Neuron (in vitro differentiated cells): ENCODE data around the gene FER1L5.

Experiments
- H2AFZ ChIP-seq: one replicate; pipeline ENCODE4 v1.6.1; 2013; ENCODE audit warnings: low read depth, mild to moderate bottlenecking, inconsistent platforms, low read length, moderate library complexity
- H3K27me3 ChIP-seq: one replicate; pipeline ENCODE4 v1.6.1; 2013; ENCODE audit warnings: low read length; ENCODE audit not compliant: insufficient read depth
- H3K36me3 ChIP-seq: one replicate; pipeline ENCODE4 v1.6.1; 2013; ENCODE audit warnings: low read length; ENCODE audit not compliant: insufficient read depth
- H3K4me1 ChIP-seq: one replicate; pipeline ENCODE4 v1.6.1; 2013; ENCODE audit warnings: low read length; ENCODE audit not compliant: insufficient read depth
- H3K4me3 ChIP-seq: 2 replicates; pipeline ENCODE4 v1.5.1; 2013; ENCODE audit warnings: mild to moderate bottlenecking, low read length, moderate library complexity
- H3K9me3 ChIP-seq: one replicate; pipeline ENCODE4 v1.6.1; 2013; ENCODE audit warnings: low read length

FER1L5 gene

GRCh38 chr2:96669539-96670215 is 27.1 kb downstream of the FER1L5 start:
- Histone ChIP-seq H3K36me3 (no peaks in the 10 kb centered on the region), H3K9me3 (no peaks in the 10 kb centered on the region), H2AFZ (no peak overlapping the region), H3K4me3 (no peak overlapping the region), H3K27me3 (no peaks in the 10 kb centered on the region), H3K4me1 (peaks cover 3% of the 10 kb centered on the region)

- no peak overlapping the region for H3K4me3 ChIP-seq
- H3K9me3 ChIP-seq = no peaks in the 10 kb centered on the region
- H3K27me3 ChIP-seq = no peaks in the 10 kb centered on the region
- no peaks in the 10 kb centered on the region for H3K36me3 ChIP-seq
- peaks cover 5% of the 10 kb centered on the region for H3K4me1 ChIP-seq
- no peak overlapping the region for H2AFZ ChIP-seq
These were observed 37.3 kb downstream of the FER1L5 start for GRCh38 chr2:96679848-96680247.

- Histone ChIP-seq H3K9me3 (no peaks in the 10 kb centered on the region), H2AFZ (no peak overlapping the region), H3K4me1 (peaks cover 5% of the 10 kb centered on the region), H3K36me3 (no peaks in the 10 kb centered on the region), H3K27me3 (no peaks in the 10 kb centered on the region), H3K4me3 (no peak overlapping the region)
These were observed 38.1 kb downstream of the FER1L5 start for GRCh38 chr2:96680561-96681141.

- no peaks in the 10 kb centered on the region for H3K36me3 ChIP-seq
- H3K4me1 ChIP-seq = peaks cover 5% of the 10 kb centered on the region
- no peak overlapping the region for H2AFZ ChIP-seq
- H3K4me3 ChIP-seq = no peak overlapping the region
- H3K27me3 ChIP-seq = no peaks in the 10 kb centered on the region
- H3K9me3 ChIP-seq = no peaks in the 10 kb centered on the region
These were observed 39.0 kb downstream of the FER1L5 start for GRCh38 chr2:96681540-96681939.

GRCh38 chr2:96683307-96683706 is 40.7 kb downstream of the FER1L5 start:
- Histone ChIP-seq H3K4me1 (peaks cover 5% of the 10 kb centered on the region), H3K9me3 (no peaks in the 10 kb centered on the region), H3K27me3 (no peaks in the 10 kb centered on the region), H3K4me3 (no peak overlapping the region), H3K36me3 (no peaks in the 10 kb centered on the region), H2AFZ (no peak overlapping the region)

- Histone ChIP-seq H3K27me3 (no peaks in the 10 kb centered on the region), H3K4me1 (peaks cover 5% of the 10 kb centered on the region), H2AFZ (no peak overlapping the region), H3K4me3 (no peak overlapping the region), H3K36me3 (no peaks in the 10 kb centered on the region), H3K9me3 (no peaks in the 10 kb centered on the region)
These were observed 41.6 kb downstream of the FER1L5 start for GRCh38 chr2:96683972-96684820.

GRCh38 chr2:96684883-96685576 is 42.5 kb downstream of the FER1L5 start:
- peaks cover under 1% of the 10 kb centered on the region for H3K4me1 ChIP-seq
- H2AFZ ChIP-seq = no peak overlapping the region
- H3K36me3 ChIP-seq = no peaks in the 10 kb centered on the region
- no peak overlapping the region for H3K4me3 ChIP-seq
- H3K27me3 ChIP-seq = no peaks in the 10 kb centered on the region
- H3K9me3 ChIP-seq = no peaks in the 10 kb centered on the region

- H3K9me3 ChIP-seq = no peaks in the 10 kb centered on the region
- no peak overlapping the region for H3K4me3 ChIP-seq
- H2AFZ ChIP-seq = no peak overlapping the region
- H3K27me3 ChIP-seq = no peaks in the 10 kb centered on the region
- no peaks in the 10 kb centered on the region for H3K4me1 ChIP-seq
- H3K36me3 ChIP-seq = no peaks in the 10 kb centered on the region
These were observed 43.3 kb downstream of the FER1L5 start for GRCh38 chr2:96685577-96686459.

GRCh38 chr2:96687266-96687665 is 44.7 kb downstream of the FER1L5 start:
- no peaks in the 10 kb centered on the region for H3K27me3 ChIP-seq
- H3K4me1 ChIP-seq = no peaks in the 10 kb centered on the region
- H2AFZ ChIP-seq = no peak overlapping the region
- no peaks in the 10 kb centered on the region for H3K36me3 ChIP-seq
- no peaks in the 10 kb centered on the region for H3K9me3 ChIP-seq
- no peak overlapping the region for H3K4me3 ChIP-seq

GRCh38 chr2:96687711-96688640 is 45.4 kb downstream of the FER1L5 start:
- Histone ChIP-seq H2AFZ (no peak overlapping the region), H3K36me3 (no peaks in the 10 kb centered on the region), H3K4me3 (no peak overlapping the region), H3K4me1 (no peaks in the 10 kb centered on the region), H3K9me3 (no peaks in the 10 kb centered on the region), H3K27me3 (no peaks in the 10 kb centered on the region)

GRCh38 chr2:96688649-96689430 is 46.3 kb downstream of the FER1L5 start:
- H2AFZ ChIP-seq = no peak overlapping the region
- H3K9me3 ChIP-seq = no peaks in the 10 kb centered on the region
- no peaks in the 10 kb centered on the region for H3K4me1 ChIP-seq
- no peaks in the 10 kb centered on the region for H3K36me3 ChIP-seq
- no peaks in the 10 kb centered on the region for H3K27me3 ChIP-seq
- H3K4me3 ChIP-seq = no peak overlapping the region
